KMS-11 (cell line): ENCODE measurements around the gene SSTR3.

Experiments used
- H2AFZ ChIP-seq: fragments of 200-600 bp; sonication (generic); 2 replicates; pipeline ENCODE4 v1.6.1; 2016; ENCODE audit warnings: antibody characterized with exemption, mixed run types, low read depth
- H3K27ac ChIP-seq: fragments of 200-600 bp; sonication (generic); 2 replicates; pipeline ENCODE4 v1.6.1; 2016; ENCODE audit warnings: mild to moderate bottlenecking, mixed run types
- H3K27me3 ChIP-seq: fragments of 200-600 bp; sonication (generic); 2 replicates; pipeline ENCODE4 v1.6.1; 2017; ENCODE audit warnings: mild to moderate bottlenecking, low read depth, mixed run types, moderate library complexity; ENCODE audit not compliant: insufficient read depth
- H3K36me3 ChIP-seq: fragments of 200-600 bp; sonication (generic); 2 replicates; pipeline ENCODE4 v1.6.1; 2017; ENCODE audit warnings: mild to moderate bottlenecking, mixed run types; ENCODE audit not compliant: insufficient read depth
- H3K4me1 ChIP-seq: fragments of 200-600 bp; sonication (generic); 2 replicates; pipeline ENCODE4 v1.6.1; 2016; ENCODE audit warnings: mild to moderate bottlenecking, low read depth, mixed run types; ENCODE audit not compliant: poor library complexity, severe bottlenecking
- H3K4me2 ChIP-seq: fragments of 200-600 bp; sonication (generic); 2 replicates; pipeline ENCODE4 v1.7.0; 2016; ENCODE audit warnings: mild to moderate bottlenecking, mixed run types
- H3K4me3 ChIP-seq: fragments of 200-600 bp; sonication (generic); IDR thresholded peaks from 2 replicates; pipeline ENCODE4 v1.6.1; 2017; ENCODE audit warnings: low read depth, low read length, mixed read lengths; ENCODE audit not compliant: insufficient read depth
- H3K79me2 ChIP-seq: fragments of 200-600 bp; sonication (generic); 2 replicates; pipeline ENCODE4 v1.6.1; 2016; ENCODE audit warnings: low read depth, mixed run types; ENCODE audit not compliant: insufficient read depth
- H3K9ac ChIP-seq: fragments of 200-600 bp; sonication (generic); 2 replicates; pipeline ENCODE4 v1.6.1; 2016; ENCODE audit warnings: mild to moderate bottlenecking, mixed run types
- H4K20me1 ChIP-seq: fragments of 200-600 bp; sonication (generic); 2 replicates; pipeline ENCODE4 v1.6.1; 2016; ENCODE audit warnings: mild to moderate bottlenecking, mixed run types; ENCODE audit not compliant: insufficient read depth
- CTCF ChIP-seq: fragments of 200-600 bp; sonication (generic); conservative IDR thresholded peaks from 2 replicates; pipeline ENCODE4 v1.6.1; 2017; ENCODE audit warnings: low read depth, mild to moderate bottlenecking, antibody characterized with exemption, low read length, moderate library complexity, mixed read lengths

SSTR3 gene

DNA sequence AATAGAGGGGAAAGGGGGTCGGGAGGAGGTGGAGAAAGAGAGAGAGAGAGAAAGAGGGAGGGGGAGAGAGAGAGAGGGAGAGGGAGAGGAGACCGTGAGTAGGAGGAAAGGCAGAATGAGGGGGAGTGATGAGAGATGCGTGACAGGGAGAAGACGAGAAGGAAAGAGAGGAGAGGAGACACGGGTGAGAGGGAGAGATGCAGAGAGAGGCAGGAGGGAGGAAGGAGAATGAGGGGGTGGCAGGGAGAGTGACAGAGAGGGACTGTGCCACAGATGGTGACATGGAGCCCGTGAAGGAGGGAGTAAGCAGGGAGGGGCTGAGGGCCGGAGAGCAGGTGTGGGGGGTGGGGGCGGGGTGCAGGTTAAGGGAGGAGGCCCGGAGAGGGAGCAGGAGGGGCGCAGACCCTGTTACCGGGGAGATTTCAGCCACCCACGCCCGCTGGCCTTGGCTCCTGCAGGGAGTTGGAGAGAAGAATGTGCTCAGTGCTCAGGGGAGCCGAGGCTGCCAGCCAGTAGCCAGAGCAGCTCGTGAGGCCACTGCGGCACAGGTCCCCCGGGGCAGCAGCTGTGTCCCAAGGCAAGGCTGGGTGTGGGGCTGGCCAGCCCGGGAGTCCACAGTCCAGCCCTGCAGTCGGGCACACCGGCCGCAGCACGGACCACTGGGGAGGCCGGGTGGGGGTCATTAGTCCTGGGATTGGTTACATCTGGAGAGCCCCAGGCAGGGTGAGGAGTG lies at the start of gene SSTR3:
Gene SSTR3 (minus strand): TSS at position 304 of the 733 bp plus-strand sequence. CDS start 4,674 bp downstream, outside the sequence.
- H3K36me3 ChIP-seq = no peaks in the 10 kb centered on the region
- peak within 1 kb of the TSS; percentile 42 for H3K4me2 ChIP-seq
- no peaks in the 10 kb centered on the region for H3K27me3 ChIP-seq
- H3K79me2 ChIP-seq = peaks cover 21% of the 10 kb centered on the region
- no peak within 1 kb of the TSS for H3K4me3 ChIP-seq
- no peak for TF ChIP-seq CTCF
- peak within 1 kb of the TSS; percentile 36; the same call in 1 of the 2 replicates for H3K27ac ChIP-seq
- peaks cover 61% of the 10 kb centered on the region for H3K4me1 ChIP-seq
- H3K9ac ChIP-seq = peak within 1 kb of the TSS; percentile 53; the same call in 1 of the 2 replicates
- H4K20me1 ChIP-seq = no peaks in the 10 kb centered on the region
- H2AFZ ChIP-seq = no peak within 1 kb of the TSS

DNA sequence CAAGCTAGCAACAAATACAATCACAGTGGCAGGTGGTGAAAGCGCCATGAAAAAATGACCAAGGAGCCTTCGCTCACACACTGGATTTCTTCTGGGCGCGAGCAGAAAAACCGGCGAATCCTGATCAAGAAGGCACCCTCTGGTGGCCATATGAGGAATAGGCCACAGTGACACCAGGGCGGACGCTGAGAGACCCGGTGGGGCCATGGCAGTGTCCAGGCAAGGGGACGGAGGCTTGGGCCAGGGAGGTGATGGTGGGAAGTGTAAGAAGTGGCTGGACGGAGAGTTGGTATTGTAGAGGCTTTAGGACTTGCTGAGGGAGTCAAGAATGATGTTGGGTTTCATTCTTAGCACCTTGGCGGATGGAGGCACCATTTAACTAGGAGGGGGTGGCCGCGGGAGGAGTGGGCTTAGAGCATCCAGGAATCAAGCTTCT lies 48.6 kb upstream of the SSTR3 start:
- Histone ChIP-seq H3K4me2 (peak overlapping the region; percentile 29; the same call in 1 of the 2 replicates), H3K79me2 (no peaks in the 10 kb centered on the region), H3K4me1 (peaks cover 11% of the 10 kb centered on the region), H3K27ac (no peak overlapping the region), H3K36me3 (no peaks in the 10 kb centered on the region), H3K27me3 (no peaks in the 10 kb centered on the region), H4K20me1 (no peaks in the 10 kb centered on the region), H3K4me3 (no peak overlapping the region), H2AFZ (peak overlapping the region; percentile 36; the same call in 1 of the 2 replicates), H3K9ac (no peak overlapping the region)
- peak; percentile 95 for TF ChIP-seq CTCF

DNA sequence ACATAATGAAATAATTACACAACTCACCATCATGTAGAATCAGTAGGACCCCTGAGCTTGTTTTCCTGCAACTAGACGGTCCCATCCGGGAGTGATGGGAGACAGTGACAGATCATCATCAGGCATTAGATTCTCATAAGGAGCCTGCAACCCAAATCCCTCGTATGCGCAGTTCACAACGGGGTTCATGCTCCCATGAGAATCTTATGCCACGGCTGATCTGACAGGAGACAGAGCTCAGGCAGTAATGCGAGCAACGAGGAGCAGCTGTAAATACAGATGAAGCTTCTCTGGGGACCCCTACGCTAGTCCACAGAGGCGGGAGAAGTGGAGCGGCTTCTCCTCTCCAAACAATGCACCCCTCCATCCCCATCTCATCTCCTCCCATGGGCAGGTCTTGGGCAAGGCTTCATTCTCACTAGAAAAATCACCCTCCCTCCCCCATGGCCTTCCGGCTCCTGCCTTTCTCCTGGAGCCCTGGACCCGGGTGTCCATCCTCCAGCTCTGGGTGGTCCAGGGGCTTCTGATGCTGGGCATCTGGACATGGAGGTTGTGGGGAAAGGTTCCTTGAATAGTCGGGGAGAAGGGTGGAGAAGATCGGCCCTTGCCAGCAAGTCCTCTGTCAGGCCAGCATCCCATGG lies 48.0 kb upstream of the SSTR3 start:
- peak overlapping the region; percentile 36; the same call in 1 of the 2 replicates for H2AFZ ChIP-seq
- no peak overlapping the region for H3K4me3 ChIP-seq
- TF ChIP-seq CTCF = no peak

GRCh38 chr22:37259540-37260029 lies 47.3 kb upstream of the SSTR3 start:
- Histone ChIP-seq H3K79me2 (no peaks in the 10 kb centered on the region), H3K27ac (no peak overlapping the region), H4K20me1 (no peaks in the 10 kb centered on the region), H3K36me3 (no peaks in the 10 kb centered on the region), H3K27me3 (no peaks in the 10 kb centered on the region), H3K4me3 (no peak overlapping the region), H3K9ac (no peak overlapping the region), H2AFZ (no peak overlapping the region), H3K4me1 (peaks cover 11% of the 10 kb centered on the region), H3K4me2 (no peak overlapping the region)
- TF ChIP-seq CTCF = no peak

More for the DNA sequence above, 48.0 kb upstream of the SSTR3 start:
- Histone ChIP-seq H3K4me2 (peak overlapping the region; percentile 29; the same call in 1 of the 2 replicates), H3K27me3 (no peaks in the 10 kb centered on the region), H3K9ac (no peak overlapping the region), H3K79me2 (no peaks in the 10 kb centered on the region), H4K20me1 (no peaks in the 10 kb centered on the region), H3K27ac (no peak overlapping the region), H3K4me1 (peaks cover 11% of the 10 kb centered on the region), H3K36me3 (no peaks in the 10 kb centered on the region)
